ENCODE results near the gene CACNG7. TPM values are rescaled to one million over a fixed set of nuclear protein-coding genes. Genes with fewer than 3 reads are reported as not detected.
"Not testable (repeated sequence)": the region's sequence is repeated elsewhere in the genome, so short reads cannot be mapped to it uniquely, and the experiment has no call there.

The CACNG7 gene
- not detected for total RNA-seq

DNA sequence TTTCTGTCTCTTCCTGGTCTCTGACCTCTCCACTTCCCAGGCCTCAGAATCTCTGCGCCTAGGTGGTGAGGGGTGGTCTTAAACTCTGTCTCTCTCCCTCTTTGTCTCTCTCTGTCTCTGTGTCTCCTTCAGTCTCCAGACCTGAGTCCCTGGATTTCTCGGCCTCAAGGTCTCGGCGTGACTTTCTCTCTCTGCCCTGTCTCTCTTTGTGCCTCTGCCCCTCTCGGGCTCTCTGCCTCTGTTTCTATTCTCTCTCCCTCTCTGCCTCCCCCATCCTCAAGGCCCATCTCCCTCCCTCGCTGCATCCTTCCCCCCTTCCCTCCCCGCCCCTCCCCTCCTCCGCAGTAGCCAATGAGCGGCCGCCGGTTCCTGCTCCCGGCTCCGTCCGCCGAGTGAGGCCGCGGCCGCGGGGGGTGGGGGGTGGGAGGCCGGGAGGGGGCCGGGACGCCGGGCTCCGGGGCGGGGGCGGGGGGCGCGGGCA lies at the start of gene CACNG7:
Gene CACNG7 (plus strand): TSS at position 344 of the 481 bp plus-strand sequence. CDS start 3,554 bp downstream, outside the sequence.
- ATAC-seq (ENCODE audit: low read depth) (no peak), DNase-seq (no peak)
- H3K9me3 Mint-ChIP-seq = no peaks in the 10 kb centered on the region
- H3K4me3 Mint-ChIP-seq = no peak within 1 kb of the TSS
- peak within 1 kb of the TSS; percentile 8 for H3K27ac Mint-ChIP-seq
- H3K27me3 Mint-ChIP-seq = peaks cover 68% of the 10 kb centered on the region
- POLR2A ChIA-PET = no interaction called here
- H3K36me3 Mint-ChIP-seq = no peaks in the 10 kb centered on the region
- H3K4me1 Mint-ChIP-seq = peaks cover 18% of the 10 kb centered on the region

DNA sequence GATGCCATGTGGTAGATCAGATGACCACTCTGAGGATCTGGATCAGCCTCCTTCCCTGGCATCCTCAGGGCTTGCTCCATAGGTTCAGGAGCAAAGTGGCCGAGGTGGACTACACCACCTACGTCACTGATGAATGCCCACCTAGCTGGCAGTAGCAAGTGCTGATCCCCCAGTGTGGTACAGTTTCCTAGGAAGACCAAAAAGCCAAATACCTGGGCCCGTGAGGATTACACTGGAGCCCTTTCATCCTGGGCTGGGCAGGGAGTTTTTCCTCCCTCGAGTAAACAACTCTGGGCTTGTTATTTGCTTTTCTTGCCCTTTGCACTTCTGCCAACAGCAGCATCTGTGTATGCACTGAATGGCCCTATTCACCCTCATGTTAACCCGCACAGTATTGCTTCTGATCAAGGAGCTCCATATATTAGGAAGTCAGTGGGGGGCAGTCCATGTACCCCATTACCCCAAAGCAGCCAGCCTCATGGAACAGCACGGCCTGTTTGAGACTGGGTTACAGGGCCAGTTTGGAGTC lies 44.7 kb upstream of the CACNG7 start:
- peaks cover 19% of the 10 kb centered on the region for H3K4me1 Mint-ChIP-seq
- no peak overlapping the region for H3K27ac Mint-ChIP-seq
- no peaks in the 10 kb centered on the region for H3K9me3 Mint-ChIP-seq
- DNase-seq (no peak), ATAC-seq (ENCODE audit: low read depth) (no peak)
- H3K36me3 Mint-ChIP-seq = no peaks in the 10 kb centered on the region
- POLR2A ChIA-PET = no interaction called here
- no peak overlapping the region for H3K4me3 Mint-ChIP-seq
- H3K27me3 Mint-ChIP-seq = peaks cover 2% of the 10 kb centered on the region

GRCh38 chr19:53865523-53865917 lies 43.6 kb upstream of the CACNG7 start:
- POLR2A ChIA-PET = interaction anchor here (1.4 to 4.0 kb wide), 7 partner anchors 9 to 294 kb away, joined by 3 to 32 read pairs (median 12); partner anchors contain the start of genes LENG1 and PRKCG
- Mint-ChIP-seq H3K36me3 (no peaks in the 10 kb centered on the region), H3K27me3 (peaks cover 2% of the 10 kb centered on the region), H3K27ac (peak overlapping the region; percentile 93), H3K9me3 (no peaks in the 10 kb centered on the region), H3K4me3 (peak overlapping the region; percentile 98), H3K4me1 (peaks cover 20% of the 10 kb centered on the region)
- ATAC-seq (ENCODE audit: low read depth) (no peak), DNase-seq (no peak)

DNA sequence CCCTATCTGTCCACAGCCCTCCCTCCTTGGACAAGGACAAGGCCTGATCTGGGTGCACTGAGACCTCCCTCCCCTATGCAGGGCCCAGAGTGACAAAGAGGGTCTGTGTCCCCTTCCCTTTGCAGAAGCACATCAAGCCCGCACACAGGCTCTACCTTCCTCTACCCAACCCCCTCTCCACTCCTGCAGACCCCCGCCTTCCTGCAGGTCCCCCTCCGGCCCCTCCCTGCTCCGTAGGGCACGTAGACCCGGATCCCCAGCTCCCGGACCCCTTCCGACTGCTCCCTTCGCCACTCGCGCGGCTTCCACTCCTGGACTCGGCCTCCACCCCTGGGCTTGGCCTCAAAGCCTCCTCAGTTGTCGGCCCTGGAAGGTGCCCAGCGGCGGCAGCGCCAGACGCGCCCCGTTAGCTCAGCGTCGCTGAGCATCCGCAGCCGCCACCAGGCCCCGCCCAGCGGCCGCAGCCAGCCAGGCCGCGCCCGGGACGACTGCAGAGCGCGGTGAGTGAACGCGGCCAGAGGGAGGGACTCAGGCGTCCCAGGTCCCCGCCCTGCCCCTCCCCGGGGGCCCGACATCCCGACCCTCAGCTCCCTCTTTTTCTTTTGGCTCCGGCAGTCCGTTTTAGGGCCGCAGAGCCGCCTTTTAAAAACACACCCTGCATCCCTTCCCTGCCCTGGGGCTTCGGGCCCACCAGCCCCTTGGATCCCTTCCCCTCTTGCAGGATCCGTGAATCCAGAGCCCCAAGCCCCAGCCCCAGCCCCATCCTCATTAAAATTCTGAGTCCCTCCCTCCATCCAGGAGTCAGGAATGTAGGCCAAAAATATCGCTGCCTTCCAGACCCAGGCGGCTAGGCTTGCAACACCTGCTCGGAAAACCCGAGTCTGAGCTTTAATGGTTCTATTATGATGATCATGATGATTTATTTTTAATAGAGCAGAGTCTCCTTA lies 42.9 kb upstream of the CACNG7 start:
- Mint-ChIP-seq H3K4me3 (peak overlapping the region; percentile 98), H3K4me1 (peaks cover 25% of the 10 kb centered on the region), H3K27me3 (peaks cover 2% of the 10 kb centered on the region), H3K36me3 (no peaks in the 10 kb centered on the region), H3K27ac (peak overlapping the region; percentile 94), H3K9me3 (no peaks in the 10 kb centered on the region)
- POLR2A ChIA-PET = interaction anchor here (1.4 to 4.0 kb wide), 7 partner anchors 9 to 293 kb away, joined by 3 to 32 read pairs (median 12); partner anchors contain the start of genes LENG1 and PRKCG
- ATAC-seq (ENCODE audit: low read depth) (peak; percentile 19), DNase-seq (peak; percentile 85)

DNA sequence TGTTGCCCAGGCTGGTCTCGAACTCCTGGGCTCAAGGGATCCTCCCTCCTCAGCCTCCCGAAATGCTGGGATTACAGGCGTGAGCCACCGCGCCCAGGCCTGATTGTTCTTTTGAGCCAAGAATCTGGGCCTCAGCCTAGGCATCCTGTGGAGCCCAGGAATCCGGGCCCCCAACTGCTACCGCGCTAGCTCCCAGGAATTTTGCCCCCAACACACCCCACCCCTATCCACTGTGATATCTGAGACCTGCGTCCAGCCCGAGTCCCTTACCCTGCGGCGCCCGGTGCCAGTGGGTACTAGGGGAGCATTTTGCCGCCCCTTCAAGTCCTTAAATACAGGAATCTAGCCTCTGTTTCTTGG lies 42.2 kb upstream of the CACNG7 start:
- Mint-ChIP-seq H3K27ac (peak overlapping the region; percentile 94), H3K4me1 (peaks cover 30% of the 10 kb centered on the region), H3K27me3 (peaks cover 2% of the 10 kb centered on the region), H3K4me3 (peak overlapping the region; percentile 98), H3K36me3 (peaks cover 4% of the 10 kb centered on the region), H3K9me3 (no peaks in the 10 kb centered on the region)
- ATAC-seq (ENCODE audit: low read depth) = no peak
- POLR2A ChIA-PET = interaction anchor here (1.4 to 4.0 kb wide), 8 partner anchors 8 to 293 kb away, joined by 3 to 32 read pairs (median 13); partner anchors contain the start of genes LENG1 and PRKCG
- no peak for DNase-seq

- Mint-ChIP-seq H3K4me3 (peak within 1 kb of the TSS; percentile 98), H3K27ac (peak within 1 kb of the TSS; percentile 94), H3K9me3 (no peaks in the 10 kb centered on the region), H3K4me1 (peaks cover 30% of the 10 kb centered on the region), H3K36me3 (peaks cover 4% of the 10 kb centered on the region), H3K27me3 (no peaks in the 10 kb centered on the region)
- peak; percentile 61 for ATAC-seq (ENCODE audit: low read depth)
- POLR2A ChIA-PET = interaction anchor here (0.6 to 4.0 kb wide), 11 partner anchors 7 to 1542 kb away, joined by 3 to 32 read pairs (median 4); partner anchors contain the start of genes LENG1 and PRKCG
- DNase-seq = peak; percentile 100
Measured at GRCh38 chr19:53867225-53868090, 41.6 kb upstream of the CACNG7 start, which contains the start of gene MYADM. TSS of gene MYADM (plus strand) at chr19:53867883. CDS start at chr19:53873530, 5,647 bp downstream.

- POLR2A ChIA-PET = interaction anchor here (0.6 to 4.0 kb wide), 8 partner anchors 9 to 1541 kb away, joined by 3 to 32 read pairs (median 8); partner anchors contain the start of gene PRKCG
- Mint-ChIP-seq H3K9me3 (no peaks in the 10 kb centered on the region), H3K4me3 (peak overlapping the region; percentile 98), H3K27me3 (no peaks in the 10 kb centered on the region), H3K4me1 (peaks cover 34% of the 10 kb centered on the region), H3K27ac (peak overlapping the region; percentile 92), H3K36me3 (peaks cover 7% of the 10 kb centered on the region)
- peak; percentile 69 for DNase-seq
- ATAC-seq (ENCODE audit: low read depth) = no peak
Measured at GRCh38 chr19:53868091-53868891, 40.8 kb upstream of the CACNG7 start.

DNA sequence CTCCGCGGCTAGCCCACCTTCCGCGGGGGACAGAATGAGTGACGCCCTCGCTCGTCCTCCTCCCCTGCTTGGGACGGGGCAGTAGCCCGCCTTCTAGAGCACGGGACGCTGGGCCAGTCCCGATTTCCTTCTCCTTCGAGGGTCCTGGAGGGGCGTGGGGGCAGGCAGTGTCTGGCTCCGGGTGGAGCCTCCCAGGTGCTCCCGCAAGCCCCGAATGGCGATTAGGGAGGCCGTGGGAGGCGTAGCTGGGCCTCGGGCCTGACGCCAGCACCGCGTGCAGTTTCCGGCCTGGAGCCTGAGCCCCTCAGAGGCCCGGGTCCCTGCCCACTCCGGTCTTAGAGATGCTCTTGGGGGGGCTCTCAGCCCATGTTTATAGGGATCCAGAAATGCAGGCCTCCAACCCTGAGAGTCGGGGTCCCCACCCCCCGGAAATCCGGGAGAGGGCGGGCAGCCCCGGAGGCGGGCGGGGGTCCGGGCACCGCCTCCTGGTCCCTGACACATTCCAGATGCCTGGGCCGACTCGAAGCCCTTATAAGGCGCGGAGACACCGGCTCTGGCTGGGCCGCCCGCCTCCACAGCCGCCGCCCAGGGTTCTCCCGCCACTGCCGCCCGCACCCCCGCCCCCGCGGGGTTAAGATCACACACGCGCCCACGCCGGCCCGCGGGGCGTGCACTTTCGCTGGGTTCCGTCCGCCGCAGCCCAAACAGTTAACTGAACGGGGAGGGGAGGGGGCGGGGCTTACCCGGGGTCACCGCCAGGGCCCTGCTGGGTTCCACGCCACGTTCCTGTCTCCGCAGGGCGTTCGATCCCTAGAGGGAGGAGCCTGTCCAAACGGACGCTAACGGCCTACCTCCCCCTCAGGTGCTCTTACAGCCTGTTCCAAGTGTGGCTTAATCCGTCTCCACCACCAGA lies 39.9 kb upstream of the CACNG7 start:
- Mint-ChIP-seq H3K27ac (peak overlapping the region; percentile 87), H3K4me3 (peak overlapping the region; percentile 98), H3K4me1 (peaks cover 40% of the 10 kb centered on the region), H3K27me3 (no peaks in the 10 kb centered on the region), H3K9me3 (no peaks in the 10 kb centered on the region), H3K36me3 (peaks cover 14% of the 10 kb centered on the region)
- peak; percentile 93 for DNase-seq
- ATAC-seq (ENCODE audit: low read depth) = peak; percentile 62
- POLR2A ChIA-PET = interaction anchor here (0.7 to 4.0 kb wide), 5 partner anchors 8 to 26 kb away, joined by 3 to 32 read pairs (median 16); partner anchors contain the start of gene PRKCG

DNA sequence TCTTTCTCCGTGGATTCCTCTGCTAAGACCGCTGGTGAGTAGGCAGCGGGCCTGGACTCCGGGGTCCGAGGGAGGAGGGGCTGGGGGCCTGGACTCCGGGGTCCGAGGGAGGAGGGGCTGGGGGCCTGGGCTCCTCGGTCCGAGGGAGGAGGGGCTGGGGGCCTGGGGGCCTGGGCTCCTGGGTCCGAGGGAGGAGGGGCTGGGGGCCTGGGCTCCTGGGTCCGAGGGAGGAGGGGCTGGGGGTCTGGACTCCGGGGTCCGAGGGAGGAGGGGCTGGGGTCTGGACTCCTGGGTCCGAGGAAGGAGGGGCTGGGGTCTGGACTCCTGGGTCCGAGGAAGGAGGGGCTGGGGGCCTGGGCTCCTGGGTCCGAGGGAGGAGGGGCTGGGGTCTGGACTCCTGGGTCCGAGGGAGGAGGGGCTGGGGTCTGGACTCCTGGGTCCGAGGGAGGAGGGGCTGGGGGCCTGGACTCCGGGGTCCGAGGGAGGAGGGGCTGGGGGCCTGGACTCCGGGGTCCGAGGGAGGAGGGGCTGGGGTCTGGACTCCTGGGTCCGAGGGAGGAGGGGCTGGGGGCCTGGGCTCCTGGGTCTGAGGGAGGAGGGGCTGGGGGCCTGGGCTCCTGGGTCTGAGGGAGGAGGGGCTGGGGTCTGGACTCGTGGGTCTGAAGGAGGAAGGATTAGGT lies 39.1 kb upstream of the CACNG7 start:
- Mint-ChIP-seq H3K27ac (peak overlapping the region; percentile 87), H3K36me3 (peaks cover 22% of the 10 kb centered on the region), H3K4me1 (peaks cover 48% of the 10 kb centered on the region), H3K4me3 (peak overlapping the region; percentile 98)
- DNase-seq; H3K27me3 Mint-ChIP-seq; H3K9me3 Mint-ChIP-seq; ATAC-seq (ENCODE audit: low read depth): not testable (repeated sequence)
- POLR2A ChIA-PET = interaction anchor here (1.5 to 1.6 kb wide), 2 partner anchors 9 to 12 kb away, joined by 5 to 6 read pairs; partner anchors contain the start of gene PRKCG

- no peak for ATAC-seq (ENCODE audit: low read depth)
- Mint-ChIP-seq H3K4me1 (peaks cover 48% of the 10 kb centered on the region), H3K9me3 (no peaks in the 10 kb centered on the region), H3K36me3 (peaks cover 25% of the 10 kb centered on the region), H3K4me3 (peak overlapping the region; percentile 75), H3K27ac (peak overlapping the region; percentile 85), H3K27me3 (no peaks in the 10 kb centered on the region)
- POLR2A ChIA-PET = interaction anchor here (1.5 to 1.6 kb wide), 2 partner anchors 9 to 11 kb away, joined by 5 to 6 read pairs; partner anchors contain the start of gene PRKCG
- no peak for DNase-seq
Measured at GRCh38 chr19:53870485-53870844, 38.6 kb upstream of the CACNG7 start.

Data from activated naive CD8-positive, alpha-beta T cell treated with anti-CD3 and anti-CD28 coated beads, Interleukin-2, amount 10 ng/mL, durations not matched to agents 7 days and 5 days (primary cell).